GM19240 (cell line): ENCODE measurements around the gene IWS1.

Experiments
- DNase-seq: peaks from one replicate; pipeline ENCODE4 v3.0.0; 2011; ENCODE audit warnings: low spot score; ENCODE audit not compliant: insufficient read length

Gene IWS1

GRCh38 chr2:127498386-127498785 lies 27.9 kb downstream of the IWS1 start:
- no peak for DNase-seq

GRCh38 chr2:127490283-127490682 lies 36.0 kb downstream of the IWS1 start:
- no peak for DNase-seq

GRCh38 chr2:127486247-127487058 lies 39.8 kb downstream of the IWS1 start:
- no peak for DNase-seq

GRCh38 chr2:127485694-127486071 lies 40.6 kb downstream of the IWS1 start:
- no peak for DNase-seq

GRCh38 chr2:127485051-127485693 lies 41.1 kb downstream of the IWS1 start:
- no peak for DNase-seq

GRCh38 chr2:127482031-127482430 lies 44.3 kb downstream of the IWS1 start:
- DNase-seq, result no peak

GRCh38 chr2:127479866-127480743 lies 46.2 kb downstream of the IWS1 start:
- no peak for DNase-seq

- peak; percentile 34 for DNase-seq
These were observed 47.0 kb downstream of the IWS1 start for GRCh38 chr2:127479219-127479825.

- DNase-seq, result no peak
These were observed 50.5 kb downstream of the IWS1 start for GRCh38 chr2:127475788-127476187.

GRCh38 chr2:127472268-127472667 lies 54.0 kb downstream of the IWS1 start:
- DNase-seq, result no peak

GRCh38 chr2:127471286-127471988 lies 54.9 kb downstream of the IWS1 start:
- DNase-seq, result no peak

GRCh38 chr2:127469974-127470373 lies 56.3 kb downstream of the IWS1 start:
- no peak for DNase-seq

- no peak for DNase-seq
These were observed 57.2 kb downstream of the IWS1 start for GRCh38 chr2:127469051-127469450.

- DNase-seq, result no peak
These were observed 61.0 kb downstream of the IWS1 start for GRCh38 chr2:127465258-127465657.

GRCh38 chr2:127464470-127465257 lies 61.6 kb downstream of the IWS1 start:
- no peak for DNase-seq

GRCh38 chr2:127463155-127463991 lies 62.9 kb downstream of the IWS1 start:
- no peak for DNase-seq

GRCh38 chr2:127462461-127462860 lies 63.8 kb downstream of the IWS1 start:
- no peak for DNase-seq

GRCh38 chr2:127456960-127457359 lies 69.3 kb downstream of the IWS1 start:
- DNase-seq, result no peak
